ENCODE measurements around the gene SPATA24. TPM values are rescaled to one million over a fixed set of nuclear protein-coding genes. Genes with fewer than 3 reads are reported as not detected.
"Not testable (repeated sequence)": the region's sequence is repeated elsewhere in the genome, so short reads cannot be mapped to it uniquely, and the experiment has no call there.

SPATA24 gene
- total RNA-seq, 4 donors from 2014 or later: 0.65 to 1.4 (median 0.71) TPM; not detected in 1

GRCh38 chr5:139389701-139390638 is 13.9 kb downstream of the SPATA24 start, which contains the start of gene MZB1:
MZB1 (minus strand) TSS chr5:139389913; CDS start chr5:139389856, 57 bp downstream.
- intact Hi-C loops (cut with DNase I; ENCODE audit: low total_unique reads): no loop called here
- no peak for DNase-seq (ENCODE audit: low spot score in 2 of 2)
- WGBS, 2 donors: 80 to 81% methylated on average over 10 to 11 of the region's 11 CpGs
- H3K4me3 ChIP-seq (ENCODE audit: low read depth, poor library complexity, severe bottlenecking): no peak within 1 kb of the TSS
- TF ChIP-seq POLR2A (IDR thresholded peaks at IDR 0.05): no peak
- TF ChIP-seq, protein P1, sequence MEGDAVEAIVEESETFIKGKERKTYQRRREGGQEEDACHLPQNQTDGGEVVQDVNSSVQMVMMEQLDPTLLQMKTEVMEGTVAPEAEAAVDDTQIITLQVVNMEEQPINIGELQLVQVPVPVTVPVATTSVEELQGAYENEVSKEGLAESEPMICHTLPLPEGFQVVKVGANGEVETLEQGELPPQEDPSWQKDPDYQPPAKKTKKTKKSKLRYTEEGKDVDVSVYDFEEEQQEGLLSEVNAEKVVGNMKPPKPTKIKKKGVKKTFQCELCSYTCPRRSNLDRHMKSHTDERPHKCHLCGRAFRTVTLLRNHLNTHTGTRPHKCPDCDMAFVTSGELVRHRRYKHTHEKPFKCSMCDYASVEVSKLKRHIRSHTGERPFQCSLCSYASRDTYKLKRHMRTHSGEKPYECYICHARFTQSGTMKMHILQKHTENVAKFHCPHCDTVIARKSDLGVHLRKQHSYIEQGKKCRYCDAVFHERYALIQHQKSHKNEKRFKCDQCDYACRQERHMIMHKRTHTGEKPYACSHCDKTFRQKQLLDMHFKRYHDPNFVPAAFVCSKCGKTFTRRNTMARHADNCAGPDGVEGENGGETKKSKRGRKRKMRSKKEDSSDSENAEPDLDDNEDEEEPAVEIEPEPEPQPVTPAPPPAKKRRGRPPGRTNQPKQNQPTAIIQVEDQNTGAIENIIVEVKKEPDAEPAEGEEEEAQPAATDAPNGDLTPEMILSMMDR (IDR thresholded peaks at IDR 0.05): no peak

GRCh38 chr5:139388198-139388821 is 15.6 kb downstream of the SPATA24 start:
- intact Hi-C loops (cut with DNase I; ENCODE audit: low total_unique reads): no loop called here
- peak in 1 of 2 donors; percentile 78 for DNase-seq (ENCODE audit: low spot score in 2 of 2)
- no peak overlapping the region for H3K4me3 ChIP-seq (ENCODE audit: low read depth, poor library complexity, severe bottlenecking)
- TF ChIP-seq, protein P1 (IDR thresholded peaks at IDR 0.05): no peak
- TF ChIP-seq POLR2A (IDR thresholded peaks at IDR 0.05): no peak
- WGBS, 2 donors: 26 to 27% methylated on average over 7 to 8 of the region's 8 CpGs

DNA sequence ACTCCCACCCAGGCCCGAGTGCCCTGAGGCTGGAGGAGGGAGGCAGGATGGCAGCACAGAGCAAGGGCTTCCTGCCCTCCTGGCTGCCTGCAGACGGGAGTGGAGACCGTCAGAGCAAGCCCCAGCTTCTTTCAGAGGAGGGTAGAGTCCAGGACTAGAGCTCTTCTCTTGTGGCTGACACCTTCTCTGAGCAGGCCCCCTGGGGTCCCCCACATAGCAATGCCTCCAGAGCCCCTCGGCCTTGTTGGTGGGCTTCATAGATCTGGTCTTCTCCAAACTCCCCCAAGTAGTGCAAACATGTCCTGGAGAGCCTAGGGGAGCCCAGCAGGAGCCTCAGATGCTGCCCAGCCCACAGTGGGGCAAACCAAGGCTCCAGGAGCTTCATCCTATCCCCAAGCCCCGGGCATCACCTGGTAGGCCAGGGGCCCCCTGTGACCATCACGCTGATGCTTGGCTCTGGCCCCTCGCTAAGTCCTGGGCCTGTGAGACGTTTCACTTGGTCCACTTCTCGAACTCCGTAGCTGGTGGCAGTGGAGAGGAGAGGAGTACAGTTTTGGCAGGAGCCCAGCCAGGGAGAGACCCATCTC is 16.2 kb downstream of the SPATA24 start:
- TF ChIP-seq, protein P1 (IDR thresholded peaks at IDR 0.05): no peak
- TF ChIP-seq POLR2A (IDR thresholded peaks at IDR 0.05): no peak
- peak in 1 of 2 donors; percentile 79 for DNase-seq (ENCODE audit: low spot score in 2 of 2)
- WGBS, 2 donors: 68 to 86% methylated on average over 9 to 10 of the region's 10 CpGs
- intact Hi-C loops (cut with DNase I; ENCODE audit: low total_unique reads): no loop called here
- no peak overlapping the region for H3K4me3 ChIP-seq (ENCODE audit: low read depth, poor library complexity, severe bottlenecking)

GRCh38 chr5:139386956-139387355 is 16.9 kb downstream of the SPATA24 start:
- DNase-seq (ENCODE audit: low spot score in 2 of 2); intact Hi-C loops (cut with DNase I; ENCODE audit: low total_unique reads); H3K4me3 ChIP-seq (ENCODE audit: low read depth, poor library complexity, severe bottlenecking): not testable (repeated sequence)
- WGBS, 2 donors: 91 to 92% methylated on average over 10 of the region's 10 CpGs

DNA sequence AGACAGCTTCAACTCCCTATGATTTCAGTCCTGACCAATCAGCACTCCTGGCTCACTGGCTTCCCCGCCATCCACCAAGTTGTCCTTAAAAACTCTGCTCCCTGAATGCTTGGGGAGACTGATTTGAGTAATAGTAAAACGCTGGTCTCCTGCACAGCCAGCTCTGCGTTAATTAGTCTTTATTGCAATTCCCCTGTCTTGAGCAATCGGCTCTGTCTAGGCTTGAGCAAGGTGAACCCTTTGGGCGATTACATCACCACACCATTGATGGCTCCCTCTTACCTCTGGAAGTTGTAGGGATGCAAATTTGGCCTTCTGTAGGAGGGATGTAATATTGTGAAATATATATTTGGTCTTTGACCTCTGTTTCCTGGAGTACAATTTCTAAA is 17.8 kb downstream of the SPATA24 start:
- intact Hi-C loops (cut with DNase I; ENCODE audit: low total_unique reads): no loop called here
- TF ChIP-seq, protein P1 (IDR thresholded peaks at IDR 0.05): no peak
- TF ChIP-seq POLR2A (IDR thresholded peaks at IDR 0.05): no peak
- DNase-seq (ENCODE audit: low spot score in 2 of 2): peak in 1 of 2 donors; percentile 75
- WGBS, 2 donors: 54 to 83% methylated on average over 5 of the region's 5 CpGs
- H3K4me3 ChIP-seq (ENCODE audit: low read depth, poor library complexity, severe bottlenecking): no peak overlapping the region
